Measurements from ENCODE around the gene ADIPOR1.

GRCh38 chr1:202968895-202969295 lies 10.8 kb upstream of the ADIPOR1 start:
- TF ChIP-seq CTCF (conservative IDR thresholded peaks at IDR 0.05; ENCODE audit: low read length) (peak; percentile 77), EZH2phosphoT487 (IDR thresholded peaks at IDR 0.05; ENCODE audit: borderline replicate concordance, low read depth, low read length) (no peak)
